HepG2 (cell line): ENCODE data around the gene SELENOI. TPM values are rescaled to one million over a fixed set of nuclear protein-coding genes. Genes with fewer than 3 reads are reported as not detected.

Experiments used
- ATAC-seq: fragments of 200-7000 bp; cut with Tn5 transposase; 3 replicates; pipeline ENCODE4 v1.9.1; 2020; ENCODE audit warnings: mild to moderate bottlenecking, moderate library complexity
- BruUV-seq: library from RNA; stranded (reverse); fragments of 400-500 nt; replicated peaks from 2 replicates; lab custom pipeline; 2021; lab: Mats Ljungman, UMichigan
- CTCF ChIA-PET: fragments of 300-600 bp; formaldehyde crosslinking; extraction: SDS; loops from one replicate; lab custom pipeline; 2021; ENCODE audit warnings: low total read pairs, inconsistent platforms, low intra/inter-chr PET ratio; lab: Yijun Ruan, JAX
- POLR2A ChIA-PET: fragments of 350-600 bp; sonication (Branson Sonifier 250); formaldehyde crosslinking; loops from one replicate; lab custom pipeline; 2020; ENCODE audit warnings: antibody characterized with exemption, inconsistent platforms; lab: Yijun Ruan, JAX
- DNase-seq: peaks from one replicate; pipeline ENCODE4 v3.0.0-alpha.2; 2015; ENCODE audit warnings: low spot score
- FAIRE-seq: peaks from 3 replicates; lab custom pipeline; 2011; peaks lifted over from hg19 to GRCh38; lab: Jason Lieb, UNC
- H2AFZ ChIP-seq: one replicate; pipeline ENCODE4 v1.6.1; 2011; ENCODE audit warnings: low read length, inconsistent platforms
- H3K27ac ChIP-seq: fragments of 300-600 bp; 3 replicates; pipeline ENCODE4 v1.8.0; 2011; ENCODE audit warnings: mixed run types, mild to moderate bottlenecking, mixed read lengths, low read length, inconsistent platforms; ENCODE audit not compliant: insufficient read depth; ENCODE audit errors: extremely low read length
- H3K27me3 ChIP-seq, 2 experiments: fragments of 200-600 bp in 1 of 2; 2 replicates in 1 of 2; 3 replicates in 1 of 2; pipeline versions ENCODE4 v1.6.0 to v1.8.0; 2011; ENCODE audit warnings: low read length in 2 of 2, mild to moderate bottlenecking in 2 of 2, moderate library complexity in 2 of 2, inconsistent platforms in 1 of 2; ENCODE audit not compliant: insufficient read depth in 2 of 2, control insufficient read depth in 1 of 2
- H3K36me3 ChIP-seq, 2 experiments: fragments of 200-600 bp in 1 of 2; replicated peaks in 1 of 2; 2 replicates in 1 of 2; 3 replicates in 1 of 2; pipeline versions ENCODE4 v1.5.1 to v1.8.0; 2011; ENCODE audit warnings: low read length in 2 of 2, inconsistent platforms in 1 of 2; ENCODE audit not compliant: insufficient read depth in 2 of 2, control insufficient read depth in 1 of 2
- H3K4me1 ChIP-seq: 2 replicates; pipeline ENCODE4 v1.5.1; 2012; ENCODE audit warnings: low read length, inconsistent platforms; ENCODE audit not compliant: insufficient read depth
- H3K4me2 ChIP-seq: 2 replicates; pipeline ENCODE4 v1.6.0; 2011; ENCODE audit warnings: low read depth, low read length, inconsistent platforms
- H3K4me3 ChIP-seq, 3 experiments: fragments of 200-600 bp in 1 of 3; sonication (generic), shearing (Covaris generic) in 1 of 3; replicated peaks in 1 of 3; 2 replicates each; pipeline ENCODE4 v1.5.1; 2011 to 2016; ENCODE audit warnings: low read length in 3 of 3, inconsistent platforms in 2 of 3, low read depth in 2 of 3, mild to moderate bottlenecking in 2 of 3, control low read depth in 1 of 3, mixed read lengths in 1 of 3; ENCODE audit not compliant: insufficient read depth in 1 of 3
- H3K79me2 ChIP-seq: one replicate; pipeline ENCODE4 v1.6.1; 2011; ENCODE audit warnings: low read length, inconsistent platforms; ENCODE audit not compliant: insufficient read depth
- H3K9ac ChIP-seq: 2 replicates; pipeline ENCODE4 v1.6.0; 2011; ENCODE audit warnings: mild to moderate bottlenecking, low read depth, low read length, inconsistent platforms; ENCODE audit not compliant: insufficient read depth
- H3K9me3 ChIP-seq: 2 replicates; pipeline ENCODE4 v1.5.1; 2012; ENCODE audit warnings: mild to moderate bottlenecking, low read length
- H4K20me1 ChIP-seq: 2 replicates; pipeline ENCODE4 v1.6.0; 2011; ENCODE audit warnings: inconsistent platforms, mild to moderate bottlenecking, low read length, moderate library complexity; ENCODE audit not compliant: insufficient read depth
- MAF1 ChIP-seq: sonication (generic); formaldehyde crosslinking; IDR thresholded peaks from 2 replicates; pipeline ENCODE4 v1.5.0; 2020; ENCODE audit warnings: missing genetic modification reagents, borderline replicate concordance
- YEATS4 ChIP-seq: sonication (generic); formaldehyde crosslinking; IDR thresholded peaks from 2 replicates; pipeline ENCODE4 v1.4.0; 2020; ENCODE audit warnings: missing genetic modification reagents, borderline replicate concordance
- ZNF260 ChIP-seq: sonication (generic); formaldehyde crosslinking; IDR thresholded peaks from 2 replicates; pipeline ENCODE4 v1.4.0; 2020; ENCODE audit warnings: missing genetic modification reagents, low read depth, mild to moderate bottlenecking, borderline replicate concordance
- ZNF687 ChIP-seq: sonication (generic); formaldehyde crosslinking; IDR thresholded peaks from 2 replicates; pipeline ENCODE4 v1.5.1; 2020; ENCODE audit warnings: mild to moderate bottlenecking, missing genetic modification reagents, moderate library complexity
- WGBS: methylation state at CpG from one replicate; pipeline ENCODE4 v1.1.6; 2017; ENCODE audit warnings: low lambda C conversion rate; 5-methylcytosine and 5-hydroxymethylcytosine counted together
- in situ Hi-C: cut with HindIII; loops from 2 replicates; pipeline ENCODE4 v1.10.0; 2017; ENCODE audit warnings: low pct_unique_long_range_greater_than_20kb; ENCODE audit not compliant: extremely low pct_ligation_motif_present
- intact Hi-C: fragments of 100-400 bp; cut with micrococcal nuclease; formaldehyde crosslinking; loops from one replicate; pipeline ENCODE4 v1.10.0; 2022; ENCODE audit not compliant: unreplicated experiment
- polyA plus RNA-seq, 8 experiments: library from polyadenylated mRNA; depleted of rRNA in 3 of 8; stranded (reverse) in 7 of 8; unstranded in 1 of 8; fragments of >200 nt; fragmentation: Illumina TruSeq in 4 of 8; extraction: Trizol in 4 of 8; gene quantifications; 2 replicates each; pipeline versions ENCODE4 v1.2.1 to v1.2.3, GENCODE V29; 2011 to 2016; ENCODE audit warnings: low read depth in 4 of 8, missing spikeins in 1 of 8, mixed read lengths in 1 of 8; ENCODE audit not compliant: insufficient read depth in 1 of 8
- total RNA-seq, 5 experiments: library from RNA; depleted of rRNA; stranded (reverse); fragments of >200 nt; fragmentation: Illumina TruSeq; extraction: Trizol; gene quantifications; 2 replicates each; pipeline ENCODE4 v1.2.3, GENCODE V29; 2016; ENCODE audit warnings: low read depth in 1 of 5

SELENOI gene
- total and polyA plus RNA-seq, 2 of the 13 experiments (the other 11 are each of a cell fraction or from before 2014, with no cell fraction given), result 27.7 to 60.3 TPM

DNA sequence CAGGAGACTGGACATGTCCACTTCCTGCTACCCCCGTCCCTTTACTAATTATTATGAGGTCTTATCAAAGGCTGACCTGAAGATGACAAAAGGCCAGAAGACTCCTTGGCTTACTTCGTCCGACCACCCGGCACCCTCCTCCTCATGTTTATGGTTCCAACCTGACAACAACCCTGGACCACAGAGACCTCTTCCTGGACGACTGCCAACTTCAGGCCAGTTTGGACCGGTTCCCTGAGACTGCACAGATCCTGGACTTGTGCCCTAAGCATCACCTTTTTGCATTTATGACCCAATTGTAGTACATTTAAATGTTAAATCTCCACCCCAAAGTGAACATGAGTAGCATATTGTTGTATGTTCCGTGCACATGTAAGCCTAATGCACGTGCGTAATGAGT lies 61.6 kb downstream of the SELENOI start:
- CTCF ChIA-PET, result no interaction called here
- intact Hi-C loops, result no loop called here

More for the DNA sequence above, 61.6 kb downstream of the SELENOI start:
- Histone ChIP-seq H3K9me3 (no peaks in the 10 kb centered on the region), H3K9ac (no peak overlapping the region), H2AFZ (no peak overlapping the region), H3K79me2 (no peaks in the 10 kb centered on the region), H3K36me3 (no peaks in the 10 kb centered on the region), H3K27ac (no peak overlapping the region), H3K4me3 (no peak overlapping the region), H3K4me2 (no peak overlapping the region), H3K4me1 (peaks cover 12% of the 10 kb centered on the region), H4K20me1 (no peaks in the 10 kb centered on the region), H3K27me3 (no peaks in the 10 kb centered on the region)
- no TSS peak for BruUV-seq
- ATAC-seq (no peak), DNase-seq (no peak), FAIRE-seq (no peak)
- TF ChIP-seq YEATS4 (CRISPR knock-in tag), result no peak
- no peak for TF ChIP-seq ZNF260 (CRISPR knock-in tag)
- no peak for TF ChIP-seq MAF1
- no peak for TF ChIP-seq ZNF687
- in situ Hi-C loops, result no loop called here
- POLR2A ChIA-PET, result no interaction called here
- WGBS, result 67% methylated on average over 9 of the region's 9 CpGs
